Measurements from ENCODE around the gene POLR3GL. TPM values are rescaled to one million over a fixed set of nuclear protein-coding genes. Genes with fewer than 3 reads are reported as not detected.

The POLR3GL gene
- total RNA-seq, 1 experiment from 2014 or later: 7.9 TPM

DNA sequence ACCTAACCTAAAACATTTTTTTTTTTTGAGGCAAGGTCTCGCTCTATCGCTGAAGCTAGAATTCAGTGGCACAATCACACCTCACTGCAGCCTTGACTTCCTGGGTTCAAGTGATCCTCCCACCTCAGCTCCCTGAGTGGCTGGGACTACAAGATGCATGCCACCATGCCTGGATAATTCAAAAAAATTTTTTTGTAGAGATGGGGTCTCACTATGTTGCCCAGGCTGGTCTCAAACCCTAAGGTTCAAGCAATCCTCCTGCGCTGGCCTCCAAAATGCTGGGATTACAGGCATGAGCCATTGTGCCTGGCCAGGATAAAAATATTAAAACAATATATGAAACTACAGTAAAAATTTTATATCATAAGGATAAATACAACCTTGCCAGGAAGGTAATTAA is 11.6 kb upstream of the POLR3GL start:
- peaks cover 21% of the 10 kb centered on the region for H3K27me3 Mint-ChIP-seq (ENCODE audit: low read depth)
- TF ChIP-seq, protein P1, sequence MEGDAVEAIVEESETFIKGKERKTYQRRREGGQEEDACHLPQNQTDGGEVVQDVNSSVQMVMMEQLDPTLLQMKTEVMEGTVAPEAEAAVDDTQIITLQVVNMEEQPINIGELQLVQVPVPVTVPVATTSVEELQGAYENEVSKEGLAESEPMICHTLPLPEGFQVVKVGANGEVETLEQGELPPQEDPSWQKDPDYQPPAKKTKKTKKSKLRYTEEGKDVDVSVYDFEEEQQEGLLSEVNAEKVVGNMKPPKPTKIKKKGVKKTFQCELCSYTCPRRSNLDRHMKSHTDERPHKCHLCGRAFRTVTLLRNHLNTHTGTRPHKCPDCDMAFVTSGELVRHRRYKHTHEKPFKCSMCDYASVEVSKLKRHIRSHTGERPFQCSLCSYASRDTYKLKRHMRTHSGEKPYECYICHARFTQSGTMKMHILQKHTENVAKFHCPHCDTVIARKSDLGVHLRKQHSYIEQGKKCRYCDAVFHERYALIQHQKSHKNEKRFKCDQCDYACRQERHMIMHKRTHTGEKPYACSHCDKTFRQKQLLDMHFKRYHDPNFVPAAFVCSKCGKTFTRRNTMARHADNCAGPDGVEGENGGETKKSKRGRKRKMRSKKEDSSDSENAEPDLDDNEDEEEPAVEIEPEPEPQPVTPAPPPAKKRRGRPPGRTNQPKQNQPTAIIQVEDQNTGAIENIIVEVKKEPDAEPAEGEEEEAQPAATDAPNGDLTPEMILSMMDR (conservative IDR thresholded peaks at IDR 0.05): no peak
- H3K27ac ChIP-seq (ENCODE audit: insufficient read length, low read depth, low read length): no peak overlapping the region

More for the DNA sequence above, 11.6 kb upstream of the POLR3GL start:
- Histone ChIP-seq H4K8ac (replicated peaks; ENCODE audit: insufficient read length, low read depth, low read length) (no peak overlapping the region), H2BK5ac (ENCODE audit: insufficient read length, low read length) (no peak overlapping the region), H3K79me1 (ENCODE audit: insufficient read depth, low read depth, low read length, poor library complexity, severe bottlenecking) (no peaks in the 10 kb centered on the region), H4K5ac (ENCODE audit: insufficient read length, low read depth, low read length) (no peak overlapping the region), H2AFZ (ENCODE audit: low read length) (no peak overlapping the region), H3K18ac (ENCODE audit: insufficient read length, low read depth, low read length) (no peak overlapping the region), H3K4me1 (ENCODE audit: insufficient read depth, low read length) (no peaks in the 10 kb centered on the region; the same call in 1 of the 2 replicates), H4K20me1 (ENCODE audit: control insufficient read depth, insufficient read depth, insufficient read length) (no peaks in the 10 kb centered on the region), H3K14ac (ENCODE audit: insufficient read depth, low read length) (no peak overlapping the region), H3K4ac (ENCODE audit: low read depth, low read length) (no peak overlapping the region), H3K79me2 (ENCODE audit: insufficient read depth, low read length) (no peaks in the 10 kb centered on the region), H2BK15ac (ENCODE audit: low read depth, low read length) (no peak overlapping the region), H3T11ph (ENCODE audit: low read length) (no peak overlapping the region), H3K9me3 (ENCODE audit: control insufficient read depth, low read depth, low read length) (no peaks in the 10 kb centered on the region), H3K9ac (ENCODE audit: extremely low read depth, insufficient read length, low read length) (no peak overlapping the region), H3K23ac (ENCODE audit: insufficient read length, low read depth, low read length) (no peak overlapping the region), H4K91ac (ENCODE audit: insufficient read length, low read depth, low read length) (no peak overlapping the region), H3K23me2 (ENCODE audit: insufficient read length, low read depth, low read length, poor library complexity, severe bottlenecking) (peaks cover 4% of the 10 kb centered on the region), H2BK12ac (ENCODE audit: insufficient read length, low read depth, low read length) (no peak overlapping the region), H3K4me2 (ENCODE audit: insufficient read depth, insufficient read length, low read length) (no peak overlapping the region), H3K27me3 (ENCODE audit: insufficient read depth, low read length) (peaks cover 7% of the 10 kb centered on the region; the same call in 1 of the 2 replicates), H2BK120ac (ENCODE audit: low read depth, low read length, poor library complexity, severe bottlenecking) (no peak overlapping the region), H2AK5ac (ENCODE audit: insufficient read length, low read length) (no peak overlapping the region), H3K56ac (ENCODE audit: insufficient read length, low read depth, low read length) (no peak overlapping the region), H2BK20ac (ENCODE audit: low read depth, low read length, poor library complexity, severe bottlenecking) (no peak overlapping the region)
- H3K4me3 Mint-ChIP-seq: no peak overlapping the region
- no CpG with 5 or more reads among the region's 3 CpGs for WGBS (ENCODE audit: extremely low coverage, insufficient read length, low lambda C conversion rate)
- peaks cover 8 to 19% of the 10 kb centered on the region in 2 experiments for H3K4me1 Mint-ChIP-seq
- H3K9me3 Mint-ChIP-seq: no peaks in the 10 kb centered on the region
- H3K27ac Mint-ChIP-seq: no peak overlapping the region
- no peaks in the 10 kb centered on the region for H3K36me3 Mint-ChIP-seq (ENCODE audit: insufficient read depth in 1 of 3, low read depth in 3 of 3)
- DNase-seq: no peak

All from H9 (cell line).